GM12875 (cell line): ENCODE data around the gene PDLIM1.

Source experiments
- H3K4me3 ChIP-seq: one replicate; pipeline ENCODE4 v1.5.1; 2011; ENCODE audit warnings: low read depth, low read length, control low read depth
- TF ChIP-seq, protein P1 (sequence below): IDR thresholded peaks from 2 replicates; pipeline ENCODE4 v1.5.1; 2011; ENCODE audit warnings: low read depth, mild to moderate bottlenecking, control low read depth, inconsistent platforms, low read length, moderate library complexity, borderline replicate concordance; ENCODE audit not compliant: insufficient read depth

The PDLIM1 gene

DNA sequence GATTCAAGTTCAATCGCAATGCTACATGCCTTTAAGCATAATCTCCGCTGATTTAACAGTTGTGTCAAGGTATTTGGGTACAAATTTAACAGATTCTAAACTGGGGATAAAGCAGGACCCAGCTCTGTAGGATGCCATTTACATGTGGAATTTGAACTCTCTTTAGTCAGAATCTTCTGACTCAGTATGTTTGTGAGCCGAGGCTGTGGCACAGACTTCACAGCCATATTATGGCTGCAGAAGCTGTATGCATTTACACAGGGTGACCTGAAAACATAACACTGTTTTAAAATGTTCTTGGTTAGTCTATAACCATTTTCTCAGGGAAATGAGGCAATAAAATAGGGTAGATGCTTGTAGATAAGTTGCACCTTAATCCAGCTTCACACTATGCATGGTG is 8.7 kb downstream of the PDLIM1 start:
- TF ChIP-seq, protein P1, sequence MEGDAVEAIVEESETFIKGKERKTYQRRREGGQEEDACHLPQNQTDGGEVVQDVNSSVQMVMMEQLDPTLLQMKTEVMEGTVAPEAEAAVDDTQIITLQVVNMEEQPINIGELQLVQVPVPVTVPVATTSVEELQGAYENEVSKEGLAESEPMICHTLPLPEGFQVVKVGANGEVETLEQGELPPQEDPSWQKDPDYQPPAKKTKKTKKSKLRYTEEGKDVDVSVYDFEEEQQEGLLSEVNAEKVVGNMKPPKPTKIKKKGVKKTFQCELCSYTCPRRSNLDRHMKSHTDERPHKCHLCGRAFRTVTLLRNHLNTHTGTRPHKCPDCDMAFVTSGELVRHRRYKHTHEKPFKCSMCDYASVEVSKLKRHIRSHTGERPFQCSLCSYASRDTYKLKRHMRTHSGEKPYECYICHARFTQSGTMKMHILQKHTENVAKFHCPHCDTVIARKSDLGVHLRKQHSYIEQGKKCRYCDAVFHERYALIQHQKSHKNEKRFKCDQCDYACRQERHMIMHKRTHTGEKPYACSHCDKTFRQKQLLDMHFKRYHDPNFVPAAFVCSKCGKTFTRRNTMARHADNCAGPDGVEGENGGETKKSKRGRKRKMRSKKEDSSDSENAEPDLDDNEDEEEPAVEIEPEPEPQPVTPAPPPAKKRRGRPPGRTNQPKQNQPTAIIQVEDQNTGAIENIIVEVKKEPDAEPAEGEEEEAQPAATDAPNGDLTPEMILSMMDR: no peak
- no peak overlapping the region for H3K4me3 ChIP-seq

DNA sequence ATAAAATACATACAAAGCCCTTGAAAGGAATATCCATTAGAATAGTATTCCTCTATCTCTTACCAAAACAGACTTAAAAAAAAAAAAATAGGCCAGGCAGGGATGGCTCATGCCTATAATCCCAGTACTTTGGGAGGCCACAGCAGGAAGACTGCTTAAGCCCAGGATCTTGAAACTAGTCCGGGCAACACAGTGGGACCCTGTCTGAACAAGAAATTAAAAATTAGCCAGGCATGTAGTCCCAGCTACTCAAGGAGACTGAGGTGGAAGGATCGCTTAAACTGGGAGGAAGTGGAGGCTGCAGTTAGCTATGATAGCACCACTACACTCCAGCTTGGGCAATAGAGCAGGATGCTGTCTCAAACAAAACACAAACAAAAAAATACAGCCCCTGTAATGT is 9.6 kb downstream of the PDLIM1 start:
- H3K4me3 ChIP-seq: no peak overlapping the region
- TF ChIP-seq, protein P1: no peak

DNA sequence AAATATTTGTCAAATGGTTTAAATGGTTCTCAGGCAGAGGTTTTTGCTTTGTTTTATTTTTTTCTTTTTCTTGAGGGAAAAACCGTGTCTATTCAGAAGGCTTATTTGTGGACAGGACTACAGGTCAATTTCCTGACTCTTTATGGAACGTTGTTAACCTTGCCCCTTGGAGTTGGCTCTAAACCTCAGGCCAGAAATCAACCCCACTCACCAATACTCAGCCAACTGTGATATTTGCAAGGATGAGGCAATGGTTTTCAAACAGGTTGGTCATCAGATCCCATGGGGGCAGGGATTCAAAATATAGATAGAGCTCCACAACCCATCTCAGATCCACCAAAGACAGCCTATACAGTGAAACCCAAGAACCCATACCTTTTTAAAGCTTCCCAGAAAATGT is 10.2 kb downstream of the PDLIM1 start:
- H3K4me3 ChIP-seq: no peak overlapping the region
- TF ChIP-seq, protein P1: no peak

DNA sequence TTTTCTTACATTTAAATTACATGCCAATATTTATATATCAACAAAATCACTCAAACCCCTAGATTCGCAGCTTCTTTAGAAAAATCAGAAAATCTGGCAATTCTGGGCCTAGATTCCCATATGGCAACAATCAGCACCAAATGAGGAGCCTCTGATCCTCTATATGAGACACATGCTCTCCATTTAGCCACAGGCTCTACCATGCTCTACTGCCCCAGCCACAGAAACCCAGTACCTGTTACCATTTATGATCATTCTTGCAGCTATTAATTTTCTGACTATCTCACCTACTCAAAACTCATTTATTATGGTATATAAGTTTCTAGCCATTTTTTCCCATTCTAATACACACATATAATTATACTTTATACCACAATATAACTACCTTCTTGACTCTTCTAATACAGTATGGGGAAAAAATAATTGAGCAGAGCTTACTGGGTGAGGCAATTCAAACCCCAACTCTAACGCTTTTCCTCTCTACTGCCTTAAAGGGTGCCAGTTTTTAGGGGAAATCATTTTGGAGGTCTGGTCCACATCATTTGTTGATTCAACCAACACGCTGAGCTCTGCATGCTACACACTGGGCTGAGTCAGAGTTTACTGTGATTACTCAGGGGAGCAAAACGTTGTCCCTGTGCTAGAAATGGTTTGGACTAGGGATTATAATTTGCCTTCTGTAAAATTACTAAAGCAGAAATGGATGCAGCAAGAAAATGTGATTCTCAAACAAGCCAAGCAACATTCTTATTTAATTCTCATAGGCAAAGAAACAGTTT is 11.6 kb downstream of the PDLIM1 start:
- H3K4me3 ChIP-seq: no peak overlapping the region
- TF ChIP-seq, protein P1: no peak

DNA sequence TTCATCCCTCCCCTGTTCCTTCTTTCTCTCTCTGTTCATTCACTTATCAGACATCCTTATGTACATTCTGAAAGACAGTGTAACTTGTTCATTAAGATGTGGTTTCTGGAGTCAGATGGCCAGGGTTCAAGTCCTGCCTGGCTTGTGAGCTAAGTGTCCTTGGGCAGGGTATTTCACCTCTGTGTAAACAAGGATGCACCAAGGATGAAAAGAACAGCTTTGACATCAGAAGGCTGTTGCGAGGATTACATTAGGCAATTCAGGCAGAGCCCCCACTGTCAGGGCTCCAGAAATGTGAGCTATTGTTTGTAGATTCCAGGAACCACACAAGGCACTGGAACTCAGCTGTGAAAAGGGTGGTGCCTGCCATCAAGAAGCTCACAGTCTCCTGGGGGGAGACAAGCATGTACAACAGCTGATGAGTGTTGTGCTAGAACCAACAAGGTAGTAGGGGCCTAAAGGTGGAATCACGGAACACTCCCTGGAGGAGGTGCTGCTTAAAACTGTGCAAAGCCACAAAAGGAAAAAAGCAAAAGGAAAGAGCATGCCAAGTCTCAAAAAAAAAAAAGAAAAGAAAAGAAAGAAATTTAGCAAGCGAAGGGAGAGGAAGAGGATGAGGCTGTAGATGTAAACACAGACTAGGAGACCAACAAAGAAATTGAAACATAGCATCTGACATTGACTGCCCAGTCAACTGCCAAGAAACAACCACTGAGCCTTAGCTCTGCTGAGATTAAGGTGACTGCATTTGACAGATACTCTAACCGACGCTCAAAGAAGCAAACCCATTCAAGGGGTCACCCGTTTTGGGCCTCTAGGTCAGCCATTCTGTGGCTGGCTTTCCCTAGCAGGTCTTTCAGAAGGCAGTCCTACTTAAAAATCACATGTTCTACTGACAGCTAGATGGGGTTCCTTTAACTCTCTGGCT is 12.5 kb downstream of the PDLIM1 start:
- no peak overlapping the region for H3K4me3 ChIP-seq
- TF ChIP-seq, protein P1: no peak

DNA sequence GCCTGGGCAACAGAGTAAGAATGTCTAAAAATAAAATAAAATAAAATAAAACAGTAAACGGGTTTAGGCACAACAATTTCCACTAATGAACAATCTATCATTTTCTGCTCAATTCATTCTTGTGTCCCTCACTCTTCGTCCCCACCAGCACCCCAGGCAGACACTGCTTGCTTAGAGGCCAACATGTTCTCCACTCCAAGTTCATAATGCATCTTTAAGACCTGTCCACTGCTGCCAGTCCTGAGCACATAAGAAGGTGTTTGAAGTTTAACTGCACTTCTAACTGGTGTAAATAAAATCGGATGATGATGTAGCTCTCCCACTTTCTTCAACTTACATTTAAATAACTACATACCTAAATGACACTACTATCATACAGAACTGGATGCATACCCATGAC is 13.2 kb downstream of the PDLIM1 start:
- no peak overlapping the region for H3K4me3 ChIP-seq
- TF ChIP-seq, protein P1: no peak
